Activated CD4-positive, alpha-beta T cell treated with anti-CD3 and anti-CD28 coated beads, Interleukin-2, amount 10 ng/mL, durations not matched to agents 24 days and 14 days (primary cell): ENCODE results near the gene CD300A. TPM values are rescaled to one million over a fixed set of nuclear protein-coding genes. Genes with fewer than 3 reads are reported as not detected.

Experiments used
- DNase-seq: peaks from one replicate; pipeline ENCODE4 v3.0.0; 2022
- H3K27ac Mint-ChIP-seq: one replicate; pipeline ENCODE4 v1.8.0; 2022; ENCODE audit warnings: mild to moderate bottlenecking, mixed read lengths
- H3K27me3 Mint-ChIP-seq: one replicate; pipeline ENCODE4 v1.8.0; 2022; ENCODE audit warnings: mixed read lengths
- H3K36me3 Mint-ChIP-seq: one replicate; pipeline ENCODE4 v1.8.0; 2022; ENCODE audit warnings: low read depth, mild to moderate bottlenecking, mixed read lengths
- H3K4me1 Mint-ChIP-seq: one replicate; pipeline ENCODE4 v1.8.0; 2021; ENCODE audit warnings: mixed read lengths
- H3K4me3 Mint-ChIP-seq: one replicate; pipeline ENCODE4 v1.8.0; 2022; ENCODE audit warnings: mild to moderate bottlenecking, moderate library complexity, mixed read lengths
- H3K9me3 Mint-ChIP-seq: one replicate; pipeline ENCODE4 v1.8.0; 2021; ENCODE audit warnings: mixed read lengths
- intact Hi-C: fragments of 100-400 bp; cut with micrococcal nuclease; formaldehyde crosslinking; loops from one replicate; pipeline ENCODE4 v1.15.1; 2023
- total RNA-seq: library from RNA; stranded (reverse); gene quantifications from 2 replicates; pipeline ENCODE4 v1.2.3, GENCODE V29; 2022

Gene CD300A
- total RNA-seq, 1 donor from 2014 or later, result 15.3 TPM

- intact Hi-C loops, result loop anchor here (10.0 kb wide), 1 partner anchor 150 kb away; no protein-coding TSS in a partner anchor
- Mint-ChIP-seq H3K27me3 (peaks cover 15% of the 10 kb centered on the region), H3K4me1 (peaks cover 31% of the 10 kb centered on the region), H3K4me3 (peak overlapping the region; percentile 41), H3K27ac (no peak overlapping the region), H3K36me3 (no peaks in the 10 kb centered on the region), H3K9me3 (no peaks in the 10 kb centered on the region)
- peak; percentile 93 for DNase-seq
Observed at GRCh38 chr17:74454197-74455024, 12.0 kb upstream of the CD300A start.

GRCh38 chr17:74455025-74455545 lies 11.3 kb upstream of the CD300A start:
- no peak overlapping the region for H3K27ac Mint-ChIP-seq
- H3K27me3 Mint-ChIP-seq, result peaks cover 15% of the 10 kb centered on the region
- H3K4me3 Mint-ChIP-seq, result no peak overlapping the region
- H3K4me1 Mint-ChIP-seq, result peaks cover 33% of the 10 kb centered on the region
- DNase-seq, result no peak
- no peaks in the 10 kb centered on the region for H3K9me3 Mint-ChIP-seq
- no peaks in the 10 kb centered on the region for H3K36me3 Mint-ChIP-seq
- intact Hi-C loops, result loop anchor here (10.0 kb wide), 1 partner anchor 150 kb away; no protein-coding TSS in a partner anchor

- intact Hi-C loops, result loop anchor here (10.0 kb wide), 1 partner anchor 151 kb away; no protein-coding TSS in a partner anchor
- Mint-ChIP-seq H3K27ac (no peak overlapping the region), H3K4me1 (peaks cover 34% of the 10 kb centered on the region), H3K27me3 (peaks cover 17% of the 10 kb centered on the region), H3K4me3 (no peak overlapping the region), H3K9me3 (no peaks in the 10 kb centered on the region), H3K36me3 (no peaks in the 10 kb centered on the region)
- no peak for DNase-seq
Observed at GRCh38 chr17:74455821-74456220, 10.6 kb upstream of the CD300A start.

DNA sequence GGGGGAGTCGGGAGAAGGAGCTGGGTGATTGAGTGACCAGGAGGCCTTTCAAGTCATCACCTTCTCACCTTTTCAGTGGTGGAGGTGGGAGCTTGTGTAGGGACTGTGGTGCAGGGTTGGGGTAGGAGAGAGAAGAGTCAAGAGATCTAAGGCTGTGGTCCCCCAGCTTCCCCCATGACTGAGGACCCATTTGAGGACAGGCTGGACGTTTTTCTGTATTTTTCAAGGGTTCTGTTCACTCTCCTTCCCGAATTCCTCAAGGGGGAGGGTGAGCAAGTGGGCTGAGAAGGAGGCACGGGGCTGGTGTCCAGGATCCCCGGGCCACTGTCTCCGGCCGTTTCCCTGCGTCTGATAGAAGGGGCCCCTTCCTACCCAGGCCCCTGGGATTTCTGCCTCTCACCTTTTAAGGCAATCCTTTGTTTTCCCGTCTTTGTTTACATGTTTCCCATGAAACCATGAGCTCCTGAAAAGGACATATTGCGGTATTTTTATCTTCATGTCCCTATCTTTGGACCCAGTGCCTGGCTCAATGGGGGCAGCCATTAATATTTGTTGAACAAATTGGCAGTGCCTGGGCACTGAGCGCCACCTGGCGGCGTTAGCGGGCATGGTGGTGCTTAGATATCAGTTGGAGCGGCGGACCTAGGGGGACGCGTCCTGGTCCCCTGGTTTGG lies 9.2 kb upstream of the CD300A start:
- peaks cover 34% of the 10 kb centered on the region for H3K4me1 Mint-ChIP-seq
- H3K4me3 Mint-ChIP-seq, result no peak overlapping the region
- peak; percentile 91 for DNase-seq
- intact Hi-C loops, result loop anchor here (1.0 to 10.0 kb wide), 4 partner anchors 36 to 152 kb away; no protein-coding TSS in a partner anchor
- H3K9me3 Mint-ChIP-seq, result no peaks in the 10 kb centered on the region
- H3K27ac Mint-ChIP-seq, result no peak overlapping the region
- H3K36me3 Mint-ChIP-seq, result no peaks in the 10 kb centered on the region
- peaks cover 11% of the 10 kb centered on the region for H3K27me3 Mint-ChIP-seq

DNA sequence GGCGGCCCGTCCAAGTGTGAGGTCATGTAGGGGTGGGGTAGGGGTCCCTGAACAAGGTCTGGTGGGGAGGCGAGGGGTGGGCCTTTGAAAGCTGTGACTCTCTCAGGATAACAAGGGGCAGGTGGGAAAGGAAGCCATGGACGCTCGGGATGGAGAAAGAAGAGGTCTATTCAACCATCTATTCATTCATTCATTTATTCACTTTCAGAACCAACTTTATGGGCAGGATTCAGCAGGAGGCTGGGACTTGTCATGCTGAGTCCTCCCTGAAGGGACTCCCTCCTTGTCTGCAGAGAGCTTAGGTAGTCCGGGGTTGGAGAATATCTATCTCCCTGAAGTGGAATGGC lies 8.6 kb upstream of the CD300A start:
- no peak for DNase-seq
- Mint-ChIP-seq H3K27ac (no peak overlapping the region), H3K36me3 (no peaks in the 10 kb centered on the region), H3K4me3 (no peak overlapping the region), H3K27me3 (peaks cover 8% of the 10 kb centered on the region), H3K4me1 (peaks cover 34% of the 10 kb centered on the region), H3K9me3 (no peaks in the 10 kb centered on the region)
- intact Hi-C loops, result loop anchor here (1.0 to 10.0 kb wide), 4 partner anchors 36 to 153 kb away; no protein-coding TSS in a partner anchor

GRCh38 chr17:74458835-74459234 lies 7.6 kb upstream of the CD300A start:
- DNase-seq, result no peak
- Mint-ChIP-seq H3K27me3 (peaks cover 6% of the 10 kb centered on the region), H3K36me3 (peaks cover 3% of the 10 kb centered on the region), H3K4me3 (no peak overlapping the region), H3K9me3 (no peaks in the 10 kb centered on the region), H3K4me1 (peaks cover 43% of the 10 kb centered on the region), H3K27ac (no peak overlapping the region)
- intact Hi-C loops, result loop anchor here (10.0 kb wide), 1 partner anchor 154 kb away; no protein-coding TSS in a partner anchor

DNA sequence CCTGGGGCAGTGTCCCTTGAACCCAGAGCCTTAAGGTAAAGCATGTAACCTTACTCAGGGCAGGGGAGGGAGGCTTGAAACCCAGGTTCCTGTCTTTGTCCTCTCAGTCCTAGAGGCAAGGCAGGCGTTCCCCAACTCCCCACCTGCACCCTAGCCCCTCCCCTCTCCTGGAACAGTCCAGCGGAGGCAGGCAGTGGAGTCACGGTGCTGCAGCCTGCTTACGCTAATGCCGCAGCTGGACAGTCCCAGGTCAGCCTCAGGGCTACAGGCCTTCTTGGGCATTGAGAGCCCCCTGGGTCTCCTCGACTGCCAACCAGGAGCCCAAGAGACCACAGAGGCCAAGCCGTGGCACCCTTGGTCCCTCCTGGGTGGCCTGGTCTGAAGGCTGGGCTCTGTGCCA lies 6.8 kb upstream of the CD300A start:
- no peak overlapping the region for H3K4me3 Mint-ChIP-seq
- H3K4me1 Mint-ChIP-seq, result peaks cover 43% of the 10 kb centered on the region
- H3K27me3 Mint-ChIP-seq, result peaks cover 6% of the 10 kb centered on the region
- no peaks in the 10 kb centered on the region for H3K9me3 Mint-ChIP-seq
- no peak overlapping the region for H3K27ac Mint-ChIP-seq
- peaks cover 3% of the 10 kb centered on the region for H3K36me3 Mint-ChIP-seq
- intact Hi-C loops, result loop anchor here (10.0 kb wide), 1 partner anchor 155 kb away; no protein-coding TSS in a partner anchor
- no peak for DNase-seq

- Mint-ChIP-seq H3K4me3 (no peak overlapping the region), H3K27ac (no peak overlapping the region), H3K36me3 (peaks cover 3% of the 10 kb centered on the region), H3K27me3 (peaks cover 6% of the 10 kb centered on the region), H3K4me1 (peaks cover 43% of the 10 kb centered on the region), H3K9me3 (no peaks in the 10 kb centered on the region)
- intact Hi-C loops, result no loop called here
- DNase-seq, result no peak
Observed at GRCh38 chr17:74460241-74460640, 6.2 kb upstream of the CD300A start.

- intact Hi-C loops, result no loop called here
- DNase-seq, result no peak
- H3K4me3 Mint-ChIP-seq, result no peak overlapping the region
- H3K27ac Mint-ChIP-seq, result no peak overlapping the region
- H3K9me3 Mint-ChIP-seq, result no peaks in the 10 kb centered on the region
- H3K4me1 Mint-ChIP-seq, result peaks cover 43% of the 10 kb centered on the region
- peaks cover 5% of the 10 kb centered on the region for H3K27me3 Mint-ChIP-seq
- peaks cover 3% of the 10 kb centered on the region for H3K36me3 Mint-ChIP-seq
Observed at GRCh38 chr17:74460996-74461395, 5.4 kb upstream of the CD300A start.

DNA sequence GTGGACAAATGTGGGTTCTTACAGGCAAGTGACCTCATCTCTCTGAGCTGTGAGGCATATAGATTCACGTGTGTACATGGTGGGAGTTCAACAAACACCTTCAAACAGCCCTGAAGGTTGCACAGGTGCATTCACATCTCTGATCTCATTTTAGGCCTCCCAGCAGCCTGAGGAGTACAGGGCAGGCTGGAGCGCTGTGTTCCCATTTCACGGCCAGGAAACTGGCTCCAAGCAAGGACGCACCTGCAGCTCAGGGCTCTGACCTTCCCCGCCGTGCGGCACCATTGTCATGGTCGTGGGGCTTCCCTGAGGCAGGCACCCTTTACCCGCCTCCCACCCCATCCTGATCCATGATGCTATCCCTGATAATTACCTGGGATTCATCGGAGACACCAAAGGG lies 4.8 kb upstream of the CD300A start:
- H3K9me3 Mint-ChIP-seq, result no peaks in the 10 kb centered on the region
- H3K27me3 Mint-ChIP-seq, result peaks cover 5% of the 10 kb centered on the region
- no peak for DNase-seq
- peaks cover 43% of the 10 kb centered on the region for H3K4me1 Mint-ChIP-seq
- no peak overlapping the region for H3K4me3 Mint-ChIP-seq
- peaks cover 3% of the 10 kb centered on the region for H3K36me3 Mint-ChIP-seq
- intact Hi-C loops, result no loop called here
- no peak overlapping the region for H3K27ac Mint-ChIP-seq

- intact Hi-C loops, result loop anchor here (5.0 kb wide), 1 partner anchor 183 kb away; no protein-coding TSS in a partner anchor
- no peak overlapping the region for H3K4me3 Mint-ChIP-seq
- H3K27me3 Mint-ChIP-seq, result peaks cover 2% of the 10 kb centered on the region
- peaks cover 5% of the 10 kb centered on the region for H3K36me3 Mint-ChIP-seq
- no peak for DNase-seq
- H3K4me1 Mint-ChIP-seq, result peaks cover 42% of the 10 kb centered on the region
- no peak overlapping the region for H3K27ac Mint-ChIP-seq
- H3K9me3 Mint-ChIP-seq, result no peaks in the 10 kb centered on the region
Observed at GRCh38 chr17:74464730-74465377, 1.6 kb upstream of the CD300A start.

DNA sequence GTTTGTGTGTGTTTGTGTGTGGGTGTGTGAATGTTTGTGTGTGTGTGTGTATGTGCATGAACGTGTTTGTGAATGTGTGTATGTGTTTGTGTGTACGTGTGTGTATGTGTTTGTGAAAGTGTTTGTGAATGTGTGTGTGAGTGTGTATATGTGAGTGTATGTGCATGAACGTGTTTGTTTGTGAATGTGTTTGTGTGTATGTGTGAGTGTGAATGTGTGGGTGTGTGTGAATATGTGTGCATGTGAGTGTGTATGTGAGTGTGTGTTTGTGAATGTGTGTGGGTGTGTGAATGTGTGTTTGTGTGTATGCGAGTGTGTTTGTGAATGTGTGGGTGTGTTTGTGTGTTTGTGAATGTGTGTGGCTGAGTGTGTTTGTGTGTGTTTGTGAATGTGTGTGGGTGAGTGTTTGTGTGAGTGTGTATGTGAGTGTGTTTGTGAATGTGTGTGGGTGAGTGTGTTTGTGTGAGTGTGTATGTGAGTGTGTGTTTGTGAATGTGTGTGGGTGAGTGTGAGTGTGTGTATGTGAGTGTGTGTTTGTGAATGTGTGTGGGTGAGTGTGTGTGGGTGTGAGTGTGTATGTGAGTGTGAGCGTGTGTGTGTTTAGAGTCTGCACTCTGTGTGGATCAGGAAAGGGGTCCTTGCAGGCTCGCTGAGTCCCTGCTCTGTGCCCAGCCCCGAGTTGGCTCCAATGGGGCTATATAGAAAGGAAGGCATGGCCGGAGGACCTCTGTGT lies 890 bp upstream of the CD300A start:
- Mint-ChIP-seq H3K4me1 (peaks cover 46% of the 10 kb centered on the region), H3K4me3 (no peak overlapping the region), H3K36me3 (peaks cover 11% of the 10 kb centered on the region), H3K27ac (no peak overlapping the region), H3K27me3 (no peaks in the 10 kb centered on the region), H3K9me3 (no peaks in the 10 kb centered on the region)
- DNase-seq, result no peak
- intact Hi-C loops, result loop anchor here (2.0 to 5.0 kb wide), 2 partner anchors 47 to 183 kb away; no protein-coding TSS in a partner anchor

DNA sequence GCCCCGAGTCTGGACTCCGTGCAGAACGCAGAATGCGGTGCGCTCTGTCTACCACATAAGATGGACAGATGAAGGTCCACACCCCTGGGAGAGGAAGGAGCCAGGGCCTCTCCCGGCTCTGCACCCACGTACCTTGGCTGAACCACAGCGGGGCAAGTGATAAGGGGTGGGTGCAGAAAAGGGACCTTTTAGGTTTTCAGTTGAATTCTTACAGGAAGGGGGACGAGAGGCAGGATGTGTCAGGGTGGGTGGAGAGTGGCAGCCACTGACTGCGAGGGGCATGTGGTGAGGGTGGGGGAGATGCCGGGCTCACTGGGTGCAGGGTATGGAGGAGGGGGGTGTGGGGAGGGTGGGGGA lies 372 bp downstream of the CD300A start:
- peak; percentile 75 for DNase-seq
- Mint-ChIP-seq H3K27me3 (no peaks in the 10 kb centered on the region), H3K27ac (no peak overlapping the region), H3K4me3 (no peak overlapping the region), H3K36me3 (peaks cover 19% of the 10 kb centered on the region), H3K9me3 (no peaks in the 10 kb centered on the region), H3K4me1 (peaks cover 47% of the 10 kb centered on the region)
- intact Hi-C loops, result loop anchor here (1.0 to 5.0 kb wide), 3 partner anchors 11 to 185 kb away; no protein-coding TSS in a partner anchor
